Stimulated activated CD8-positive, alpha-beta memory T cell treated with anti-CD3 and anti-CD28 coated beads, Interleukin-12 subunit alpha, Interleukin-12 subunit beta, amount 100 ng/mL, for 4 hours (primary cell): ENCODE data around the gene SIL1.
"Not testable (repeated sequence)": the region's sequence is repeated elsewhere in the genome, so short reads cannot be mapped to it uniquely, and the experiment has no call there.

Experiments used
- DNase-seq: peaks from one replicate; pipeline ENCODE4 v3.0.0-alpha.2; 2020; ENCODE audit warnings: low read depth

The SIL1 gene

GRCh38 chr5:139068060-139068459, 130.1 kb downstream of the SIL1 start:
- no peak for DNase-seq

DNA sequence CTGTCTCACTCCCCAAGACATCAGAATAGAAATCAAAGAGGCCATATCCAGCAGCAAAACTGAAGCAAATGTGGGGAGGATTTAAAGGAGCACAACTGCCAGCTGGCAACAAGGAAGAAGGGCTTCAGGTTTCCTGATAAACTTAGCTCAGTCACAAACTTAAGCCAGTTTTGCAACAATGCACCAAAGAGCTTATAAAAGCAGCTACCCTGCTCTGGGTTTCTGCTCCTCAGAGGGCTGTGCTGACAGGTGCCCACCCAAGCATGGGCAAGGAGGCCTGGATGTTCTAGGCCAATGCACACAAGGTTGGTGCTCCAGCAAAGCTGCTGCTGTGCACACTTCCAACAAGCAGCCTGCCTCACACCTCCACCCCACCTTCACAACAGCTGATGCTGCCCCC, 132.9 kb downstream of the SIL1 start:
- no peak for DNase-seq

DNA sequence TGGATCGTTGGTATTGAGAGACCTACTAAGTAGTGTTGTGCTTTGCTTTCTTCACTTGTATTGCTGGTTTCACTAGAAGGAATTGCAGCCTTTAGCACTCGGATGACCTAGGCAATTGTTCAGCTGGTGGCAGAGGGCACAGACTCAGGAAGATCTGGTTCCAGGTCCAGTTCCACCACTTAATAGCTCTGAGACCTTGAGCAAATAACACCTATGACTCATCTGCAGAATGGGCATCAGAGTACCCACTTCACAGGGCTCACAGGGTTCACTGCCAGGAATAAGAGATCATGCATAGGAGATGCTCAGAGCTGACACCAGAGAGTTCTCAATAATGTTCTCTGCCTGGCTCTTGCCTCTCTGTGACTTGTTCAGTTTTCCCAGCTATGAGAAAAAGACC, 133.6 kb downstream of the SIL1 start:
- DNase-seq, result no peak

DNA sequence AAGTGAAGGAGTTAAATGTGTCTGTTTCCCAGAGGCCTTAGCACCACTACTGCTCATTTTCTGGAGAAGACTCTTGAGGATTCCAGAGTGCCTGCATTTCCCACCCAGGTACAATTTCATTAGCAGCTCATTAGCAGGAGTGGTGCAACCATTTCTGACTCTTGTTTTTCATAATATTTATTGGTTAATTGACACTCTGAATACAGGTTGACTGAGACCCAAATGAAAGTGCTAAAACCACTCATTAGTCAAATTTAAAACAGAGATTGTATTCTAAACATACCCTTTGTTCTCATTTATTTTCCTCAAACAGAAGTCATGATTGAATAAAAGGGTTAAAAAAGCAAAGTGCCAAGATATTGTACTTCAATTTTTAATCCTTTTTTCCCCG, 134.5 kb downstream of the SIL1 start:
- DNase-seq, result no peak

DNA sequence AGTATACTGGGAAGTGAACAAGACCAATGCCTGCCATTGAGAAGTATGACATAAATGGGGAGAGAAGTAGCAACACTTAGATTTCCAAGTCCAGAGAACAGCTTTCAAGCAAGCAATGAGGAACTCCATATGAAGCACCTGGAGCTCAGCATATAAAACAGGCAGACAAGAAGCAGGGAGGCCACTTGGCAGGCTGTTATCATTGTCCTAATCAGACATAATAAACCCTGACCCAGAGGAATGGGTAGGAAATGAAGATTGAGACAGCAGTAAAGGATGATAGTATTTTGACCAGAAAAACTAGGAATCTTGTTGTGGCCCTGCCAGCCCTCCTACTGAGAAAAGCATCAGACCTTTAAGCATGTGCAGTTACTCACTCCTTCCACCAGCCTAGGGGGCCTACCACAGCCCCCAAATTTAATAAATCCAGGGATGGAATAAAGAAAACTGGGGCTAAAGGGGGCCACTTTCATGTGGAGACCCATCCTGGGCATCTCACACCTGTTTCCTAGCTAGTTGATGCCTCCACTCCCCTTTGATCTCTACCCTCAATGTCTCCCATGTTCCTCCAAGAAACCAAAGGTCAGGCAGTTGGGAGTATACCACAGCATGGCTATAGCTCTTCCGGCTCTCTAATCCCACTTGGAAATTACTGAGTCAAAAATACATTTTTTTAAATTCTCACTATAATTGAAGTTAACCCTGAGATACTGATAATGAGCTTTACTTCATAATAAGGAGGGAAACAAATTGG, 135.1 kb downstream of the SIL1 start:
- no peak for DNase-seq

- DNase-seq, result no peak
Observed at GRCh38 chr5:139061856-139062255, 136.3 kb downstream of the SIL1 start.

DNA sequence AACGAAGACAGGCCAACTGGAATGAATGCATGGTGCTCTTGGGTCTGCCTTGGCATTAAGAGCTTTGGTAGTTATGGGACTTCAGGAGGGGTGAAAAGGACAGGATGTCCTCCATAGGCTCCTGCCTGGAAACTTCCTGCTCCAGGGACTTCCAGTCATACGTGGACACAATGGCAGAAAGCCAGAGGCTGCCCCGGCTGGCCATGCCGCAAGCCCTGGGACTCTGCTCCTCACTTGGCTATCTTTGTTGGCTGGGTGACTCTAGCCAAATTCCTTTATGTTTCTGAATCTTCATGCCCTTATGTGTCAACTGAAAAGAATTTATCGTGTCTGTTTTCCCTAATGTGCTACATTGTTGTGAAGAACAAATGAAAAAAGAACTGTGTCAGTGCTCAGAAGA, 136.9 kb downstream of the SIL1 start:
- no peak for DNase-seq

- no peak for DNase-seq
Observed at GRCh38 chr5:139058121-139058520, 140.0 kb downstream of the SIL1 start.

DNA sequence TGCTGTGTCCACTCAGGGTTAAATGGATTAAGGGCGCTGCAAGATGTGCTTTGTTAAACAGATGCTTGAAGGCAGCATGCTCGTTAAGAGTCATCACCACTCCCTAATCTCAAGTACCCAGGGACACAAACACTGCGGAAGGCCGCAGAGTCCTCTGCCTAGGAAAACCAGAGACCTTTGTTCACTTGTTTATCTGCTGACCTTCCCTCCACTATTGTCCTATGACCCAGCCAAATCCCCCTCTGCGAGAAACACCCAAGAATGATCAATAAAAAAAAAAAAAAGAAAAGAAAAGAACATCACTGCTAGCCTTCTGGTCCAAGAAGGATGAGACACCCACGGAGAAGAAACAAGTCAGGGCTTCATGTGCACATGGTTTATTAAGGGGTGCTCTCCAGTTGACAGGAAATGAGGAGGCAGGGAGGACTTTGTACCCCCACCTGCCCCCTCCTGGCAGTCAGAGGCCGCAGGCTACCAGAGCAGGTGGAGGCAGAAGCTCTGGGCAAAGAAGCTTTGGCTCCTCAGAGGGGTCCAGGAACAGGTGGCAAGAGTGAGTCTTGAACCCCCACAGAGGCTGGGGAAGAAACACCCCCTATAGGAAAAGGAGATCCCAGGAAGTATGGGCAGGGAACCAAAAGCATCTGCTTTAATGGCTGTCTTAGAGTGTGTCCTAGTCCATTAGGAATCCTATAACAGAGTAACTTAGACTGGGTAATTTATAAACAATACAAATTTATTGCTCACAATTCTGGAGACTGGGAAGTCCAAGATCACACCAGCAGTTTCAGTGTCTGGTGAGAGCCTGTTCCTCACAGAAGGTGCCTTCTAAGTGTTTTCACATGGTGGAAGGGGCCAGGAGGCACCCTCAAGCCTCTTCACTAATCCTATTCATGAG, 140.9 kb downstream of the SIL1 start:
- not testable (repeated sequence) for DNase-seq

DNA sequence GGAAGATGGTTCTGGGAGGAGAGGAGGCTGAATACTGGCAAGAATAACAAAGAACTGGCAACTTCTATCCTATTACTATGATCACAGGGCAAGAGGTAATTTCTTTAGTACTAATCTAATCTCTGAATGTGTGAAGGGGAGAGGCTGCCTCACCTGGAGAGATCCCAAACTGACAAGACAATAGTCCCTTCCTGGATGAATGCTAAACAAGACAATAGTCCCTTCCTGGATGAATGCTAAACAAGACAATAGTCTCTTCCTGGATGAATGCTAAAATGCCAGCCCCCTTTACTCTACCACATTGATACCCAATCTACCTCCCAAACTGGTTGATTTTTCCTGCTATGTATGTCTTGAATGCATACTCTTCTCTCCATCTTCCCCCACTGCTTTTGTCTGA, 145.2 kb downstream of the SIL1 start:
- DNase-seq, result no peak

DNA sequence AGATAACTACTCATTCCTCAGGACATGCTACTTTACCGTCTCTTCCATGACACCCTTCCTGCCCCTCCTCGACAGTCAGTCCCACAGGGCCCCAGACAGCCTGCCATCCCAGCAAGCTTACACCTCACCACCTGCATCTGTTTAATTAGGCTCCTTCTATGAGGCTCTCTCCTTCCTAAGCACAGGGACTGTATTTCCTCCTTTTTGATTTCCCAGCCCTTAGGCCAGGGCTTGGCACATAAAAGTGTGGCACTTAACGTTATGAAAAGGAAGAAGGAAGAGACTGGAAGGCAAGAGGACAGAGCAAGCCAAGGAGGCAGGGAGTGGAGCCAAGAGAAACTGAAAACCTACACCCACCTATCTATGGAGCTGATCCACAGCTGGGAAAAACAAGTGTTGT, 146.8 kb downstream of the SIL1 start:
- no peak for DNase-seq

DNA sequence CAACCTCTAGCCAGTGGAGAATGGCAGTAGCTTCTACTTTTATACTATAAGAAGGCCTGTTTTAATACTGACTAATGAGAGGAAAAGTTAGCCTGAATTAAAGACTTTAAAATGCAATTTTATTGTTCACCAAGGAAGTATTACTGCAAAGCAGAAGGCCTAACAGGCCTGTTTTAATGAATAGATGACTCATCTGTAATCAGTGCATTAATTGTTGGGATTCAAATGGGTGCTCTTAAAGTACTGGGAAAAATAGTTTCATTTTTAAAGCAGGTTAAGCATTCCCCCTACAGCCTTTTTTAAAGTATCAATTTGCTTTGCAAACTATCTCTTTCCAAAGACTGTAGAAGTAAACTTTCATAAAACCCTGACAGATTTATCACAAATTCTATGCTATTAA, 147.7 kb downstream of the SIL1 start:
- DNase-seq, result no peak

GRCh38 chr5:139049780-139050179, 148.4 kb downstream of the SIL1 start:
- DNase-seq, result no peak

- no peak for DNase-seq
Observed at GRCh38 chr5:139046551-139046950, 151.6 kb downstream of the SIL1 start.

DNA sequence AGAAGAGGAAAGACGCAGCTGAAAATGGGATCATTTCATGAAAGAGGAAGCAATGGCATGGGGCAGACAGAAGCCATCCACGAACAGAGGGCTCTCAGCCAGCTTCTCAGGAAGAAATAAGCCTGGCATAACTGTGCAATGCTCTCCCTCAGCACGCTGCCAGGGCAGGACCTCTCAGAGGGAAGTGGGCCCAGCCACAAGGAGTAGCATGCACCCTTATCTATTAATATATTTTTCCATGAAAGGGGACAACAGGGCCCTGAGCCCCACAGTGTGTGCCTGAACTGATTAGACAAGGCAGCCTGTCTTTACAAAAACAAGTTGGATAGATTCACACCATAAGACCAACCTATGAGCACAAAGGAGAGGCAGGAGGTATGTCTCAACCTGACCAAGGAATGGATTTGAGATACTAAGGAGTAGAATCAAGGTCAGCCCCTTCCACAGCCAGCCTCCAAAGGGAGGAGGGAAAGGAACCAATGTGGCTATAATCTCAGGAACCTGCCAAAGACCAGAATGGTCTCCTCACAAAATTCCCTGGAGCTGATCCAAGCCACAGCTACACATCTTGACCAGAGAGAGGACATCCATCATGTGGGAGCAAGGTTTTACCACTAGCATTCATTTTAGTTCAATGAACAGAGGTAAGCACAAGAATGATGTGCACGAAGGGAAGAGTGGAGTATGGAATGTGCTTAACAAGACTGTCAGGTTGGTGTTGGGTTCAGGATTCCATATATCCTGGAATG, 154.8 kb downstream of the SIL1 start:
- DNase-seq, result no peak

DNA sequence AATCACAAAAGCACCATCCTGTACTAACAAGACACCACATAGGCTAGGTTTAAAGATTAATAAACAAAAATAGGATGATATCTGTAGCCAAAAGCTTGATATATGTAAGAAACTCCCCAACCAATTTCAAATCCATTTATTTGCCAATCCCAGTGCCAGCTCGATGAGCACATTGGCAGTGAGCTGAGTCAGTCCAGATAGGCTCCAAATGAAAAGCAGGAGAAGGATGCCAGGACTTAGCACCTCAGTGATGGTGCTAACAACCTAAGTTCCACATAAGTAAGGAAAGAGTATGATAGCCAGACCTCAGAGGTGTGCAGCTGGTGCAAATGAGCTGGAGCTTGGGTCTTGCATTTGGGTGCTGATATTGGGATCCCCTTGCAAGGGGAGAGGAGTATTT, 158.1 kb downstream of the SIL1 start:
- DNase-seq, result no peak

DNA sequence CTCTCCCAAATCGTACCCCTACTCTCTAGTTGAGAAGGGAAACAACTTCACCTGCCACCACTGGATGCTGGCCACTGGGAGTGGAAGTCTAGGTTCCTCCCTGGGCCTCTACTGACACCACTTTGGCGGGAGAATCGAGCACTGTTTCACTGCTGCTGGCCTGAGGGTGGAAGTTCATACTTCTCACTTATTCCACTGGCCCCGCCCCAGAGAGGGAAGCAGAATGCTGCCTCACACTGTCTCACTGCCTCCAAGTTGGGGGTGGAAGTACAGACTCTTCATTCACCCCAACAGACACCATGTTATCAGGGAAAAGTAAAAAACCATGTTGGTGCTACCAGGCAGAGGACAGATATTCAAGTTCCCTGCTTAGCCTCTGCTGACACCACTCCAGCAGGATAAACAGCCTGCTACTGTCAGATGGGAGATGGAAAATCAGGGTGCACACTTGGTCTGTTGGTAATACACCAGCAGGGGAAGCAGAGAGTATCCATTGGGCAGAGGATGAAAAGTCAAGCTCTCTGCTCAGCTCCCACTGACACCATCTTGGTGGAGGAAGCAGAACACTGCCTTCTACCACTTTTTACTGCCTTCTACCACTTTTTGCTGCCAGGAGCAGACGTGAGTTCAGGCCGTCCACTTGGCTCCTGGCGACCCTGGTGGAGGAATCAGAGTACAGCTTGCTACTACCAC, 159.4 kb downstream of the SIL1 start:
- DNase-seq, result no peak

GRCh38 chr5:139037732-139038131, 160.4 kb downstream of the SIL1 start:
- no peak for DNase-seq

- DNase-seq, result not testable (repeated sequence)
Observed at GRCh38 chr5:139036332-139036731, 161.8 kb downstream of the SIL1 start.

DNA sequence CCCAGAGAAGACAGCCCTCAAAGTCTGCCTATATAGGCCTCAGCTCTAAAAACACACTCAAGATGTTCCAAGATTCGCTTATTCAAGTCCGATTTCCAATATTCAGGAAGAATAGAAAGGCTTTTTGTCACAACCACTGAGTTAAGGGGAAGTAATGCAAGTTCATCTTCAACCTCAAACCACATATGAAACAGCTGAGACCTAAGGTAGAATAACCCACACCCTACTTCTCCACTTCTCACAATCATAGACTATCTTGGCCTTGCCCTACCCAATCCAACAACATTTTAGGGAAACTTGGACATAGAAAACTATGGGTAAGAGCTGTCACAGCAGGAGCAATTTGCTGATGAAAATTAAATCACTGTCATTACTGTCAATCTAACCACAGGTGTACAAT, 171.0 kb downstream of the SIL1 start:
- no peak for DNase-seq

DNA sequence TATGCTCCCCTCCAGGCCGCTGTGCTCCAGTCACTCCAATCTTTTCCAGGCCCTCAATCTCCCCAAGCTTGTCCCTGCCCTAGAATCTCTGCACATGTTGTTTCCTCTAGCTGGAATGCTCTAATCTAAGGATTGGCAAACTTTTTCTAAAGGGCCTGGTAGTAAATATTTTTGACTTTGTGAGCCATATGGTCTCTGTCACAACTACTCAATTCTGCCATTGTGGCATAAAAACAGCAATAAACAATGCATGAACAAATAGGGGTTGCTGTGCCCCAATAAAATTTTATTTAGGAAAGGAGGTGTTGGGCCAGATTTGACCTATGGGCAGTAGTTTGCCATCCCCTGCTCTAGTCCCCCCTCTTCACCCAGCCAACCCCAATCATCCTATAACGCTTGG, 172.5 kb downstream of the SIL1 start:
- DNase-seq, result no peak

- DNase-seq, result no peak
Observed at GRCh38 chr5:139023286-139023685, 174.9 kb downstream of the SIL1 start.
